WTC11 (cell line): ENCODE results near the gene INPP5E. TPM values are rescaled to one million over a fixed set of nuclear protein-coding genes. Genes with fewer than 3 reads are reported as not detected.

Experiments
- ATAC-seq: fragments of 200-7000 bp; cut with Tn5 transposase; 2 replicates; pipeline ENCODE4 v1.10.0; 2021; ENCODE audit warnings: mild to moderate bottlenecking, moderate library complexity
- CTCF ChIA-PET: fragments of 300-600 bp; sonication (Branson Sonifier 250); formaldehyde crosslinking; loops from one replicate; lab custom pipeline; 2021; ENCODE audit warnings: antibody characterized with exemption; lab: Charles Lee
- POLR2A ChIA-PET: fragments of 350-600 bp; sonication (Branson Sonifier 250); formaldehyde crosslinking; loops from one replicate; lab custom pipeline; 2021; ENCODE audit warnings: antibody characterized with exemption; lab: Charles Lee
- DNase-seq: peaks from one replicate; pipeline ENCODE4 v3.0.0; 2021; ENCODE audit warnings: low spot score
- H3K27ac Mint-ChIP-seq: 2 replicates; pipeline ENCODE4 v1.8.0; 2021; ENCODE audit warnings: mixed read lengths
- H3K27me3 Mint-ChIP-seq: 2 replicates; pipeline ENCODE4 v1.8.0; 2021; ENCODE audit warnings: low read depth, mild to moderate bottlenecking, moderate library complexity, mixed read lengths
- H3K36me3 Mint-ChIP-seq: 2 replicates; pipeline ENCODE4 v1.8.0; 2021; ENCODE audit warnings: mixed read lengths
- H3K4me1 Mint-ChIP-seq: 2 replicates; pipeline ENCODE4 v1.8.0; 2022; ENCODE audit warnings: mixed read lengths
- H3K4me3 Mint-ChIP-seq: 2 replicates; pipeline ENCODE4 v1.8.0; 2021; ENCODE audit warnings: mild to moderate bottlenecking, moderate library complexity, mixed read lengths
- H3K9me3 Mint-ChIP-seq: 2 replicates; pipeline ENCODE4 v1.8.0; 2021; ENCODE audit warnings: mixed read lengths
- AR ChIP-seq: fragments of 250-450 bp; sonication (Bioruptor Pico); IDR thresholded peaks from 2 replicates; pipeline ENCODE4 v1.9.0; 2021; ENCODE audit warnings: mild to moderate bottlenecking
- ATF3 ChIP-seq: sonication (generic); formaldehyde crosslinking; conservative IDR thresholded peaks from 2 replicates; pipeline ENCODE4 v1.8.1; 2022; ENCODE audit warnings: mild to moderate bottlenecking, missing genetic modification reagents
- CREB1 ChIP-seq: sonication (generic); formaldehyde crosslinking; IDR thresholded peaks from 2 replicates; pipeline ENCODE4 v1.8.0; 2023; ENCODE audit warnings: mild to moderate bottlenecking, missing genetic modification reagents
- FOXJ3 ChIP-seq: sonication (generic); formaldehyde crosslinking; IDR thresholded peaks from 2 replicates; pipeline ENCODE4 v1.9.0; 2021; ENCODE audit warnings: missing genetic modification reagents, mild to moderate bottlenecking, borderline replicate concordance
- HMGXB4 ChIP-seq: sonication (generic); formaldehyde crosslinking; IDR thresholded peaks from 2 replicates; pipeline ENCODE4 v1.8.1; 2023; ENCODE audit warnings: mild to moderate bottlenecking, moderate library complexity, missing genetic modification reagents
- JAZF1 ChIP-seq: fragments of 250-450 bp; sonication (Bioruptor Pico); IDR thresholded peaks from 2 replicates; pipeline ENCODE4 v1.9.0; 2021; ENCODE audit warnings: moderate library complexity, mild to moderate bottlenecking, inconsistent platforms
- NFATC4 ChIP-seq: fragments of 250-450 bp; sonication (Bioruptor Pico); IDR thresholded peaks from 2 replicates; pipeline ENCODE4 v1.9.0; 2021; ENCODE audit warnings: mild to moderate bottlenecking
- PRRX2 ChIP-seq: fragments of 250-450 bp; sonication (Bioruptor Pico); IDR thresholded peaks from 2 replicates; pipeline ENCODE4 v1.8.0; 2021; ENCODE audit warnings: mild to moderate bottlenecking
- SMAD3 ChIP-seq: sonication (generic); formaldehyde crosslinking; IDR thresholded peaks from 2 replicates; pipeline ENCODE4 v1.8.0; 2022; ENCODE audit warnings: missing genetic modification reagents, mild to moderate bottlenecking, borderline replicate concordance
- SMAD4 ChIP-seq: sonication (generic); formaldehyde crosslinking; IDR thresholded peaks from 2 replicates; pipeline ENCODE4 v1.8.0; 2022; ENCODE audit warnings: mild to moderate bottlenecking, missing genetic modification reagents
- TP53 ChIP-seq: sonication (generic); formaldehyde crosslinking; IDR thresholded peaks from 2 replicates; pipeline ENCODE4 v1.8.1; 2023; ENCODE audit warnings: mild to moderate bottlenecking, missing genetic modification reagents
- ZNF121 ChIP-seq: sonication (generic); formaldehyde crosslinking; IDR thresholded peaks from 2 replicates; pipeline ENCODE4 v1.8.0; 2023; ENCODE audit warnings: missing genetic modification reagents
- ZNF416 ChIP-seq: fragments of 250-450 bp; sonication (Bioruptor Pico); IDR thresholded peaks from 2 replicates; pipeline ENCODE4 v1.9.0; 2021; ENCODE audit warnings: mild to moderate bottlenecking, inconsistent platforms
- ZNF423 ChIP-seq: fragments of 250-450 bp; sonication (Bioruptor Pico); IDR thresholded peaks from 2 replicates; pipeline ENCODE4 v2.1.2; 2022; ENCODE audit warnings: mild to moderate bottlenecking, moderate library complexity
- total RNA-seq: library from RNA; stranded (reverse); gene quantifications from 3 replicates; pipeline ENCODE4 v1.2.3, GENCODE V29; 2021
- TF ChIP-seq, protein P1 (sequence below): sonication (generic); formaldehyde crosslinking; IDR thresholded peaks from 2 replicates; pipeline ENCODE4 v1.8.1; 2023; ENCODE audit warnings: mild to moderate bottlenecking, missing genetic modification reagents, borderline replicate concordance
- TF ChIP-seq, protein P2 (sequence below): sonication (generic); formaldehyde crosslinking; IDR thresholded peaks from 2 replicates; pipeline ENCODE4 v1.8.0; 2022; ENCODE audit warnings: mild to moderate bottlenecking, missing genetic modification reagents

The INPP5E gene
- total RNA-seq, 1 experiment from 2014 or later, result 24.0 TPM

GRCh38 chr9:136386018-136386417, 53.6 kb downstream of the INPP5E start:
- Mint-ChIP-seq H3K9me3 (no peaks in the 10 kb centered on the region), H3K4me1 (no peaks in the 10 kb centered on the region), H3K27me3 (no peaks in the 10 kb centered on the region), H3K27ac (no peak overlapping the region), H3K36me3 (peaks cover 42% of the 10 kb centered on the region), H3K4me3 (no peak overlapping the region)
- ATAC-seq, result no peak
- ChIA-PET CTCF (interaction anchor here (0.7 kb wide), 1 partner anchor 59 kb away, joined by 4 read pairs; the partner anchor contains the start of gene GPSM1), POLR2A (interaction anchor here (0.7 kb wide), 1 partner anchor 1276 kb away, joined by 4 read pairs; no protein-coding TSS in a partner anchor)
- TF ChIP-seq FOXJ3 (CRISPR knock-in tag) (no peak), TP53 (CRISPR knock-in tag) (no peak), PRRX2 (CRISPR knock-in tag) (no peak), SMAD4 (CRISPR knock-in tag) (no peak), ZNF416 (no peak), SMAD3 (CRISPR knock-in tag) (no peak), NFATC4 (CRISPR knock-in tag) (no peak), AR (no peak), HMGXB4 (CRISPR knock-in tag) (no peak), ATF3 (CRISPR knock-in tag) (no peak), JAZF1 (CRISPR knock-in tag) (no peak), ZNF423 (CRISPR knock-in tag) (no peak), ZNF121 (CRISPR knock-in tag) (no peak)
- TF ChIP-seq, protein P1, sequence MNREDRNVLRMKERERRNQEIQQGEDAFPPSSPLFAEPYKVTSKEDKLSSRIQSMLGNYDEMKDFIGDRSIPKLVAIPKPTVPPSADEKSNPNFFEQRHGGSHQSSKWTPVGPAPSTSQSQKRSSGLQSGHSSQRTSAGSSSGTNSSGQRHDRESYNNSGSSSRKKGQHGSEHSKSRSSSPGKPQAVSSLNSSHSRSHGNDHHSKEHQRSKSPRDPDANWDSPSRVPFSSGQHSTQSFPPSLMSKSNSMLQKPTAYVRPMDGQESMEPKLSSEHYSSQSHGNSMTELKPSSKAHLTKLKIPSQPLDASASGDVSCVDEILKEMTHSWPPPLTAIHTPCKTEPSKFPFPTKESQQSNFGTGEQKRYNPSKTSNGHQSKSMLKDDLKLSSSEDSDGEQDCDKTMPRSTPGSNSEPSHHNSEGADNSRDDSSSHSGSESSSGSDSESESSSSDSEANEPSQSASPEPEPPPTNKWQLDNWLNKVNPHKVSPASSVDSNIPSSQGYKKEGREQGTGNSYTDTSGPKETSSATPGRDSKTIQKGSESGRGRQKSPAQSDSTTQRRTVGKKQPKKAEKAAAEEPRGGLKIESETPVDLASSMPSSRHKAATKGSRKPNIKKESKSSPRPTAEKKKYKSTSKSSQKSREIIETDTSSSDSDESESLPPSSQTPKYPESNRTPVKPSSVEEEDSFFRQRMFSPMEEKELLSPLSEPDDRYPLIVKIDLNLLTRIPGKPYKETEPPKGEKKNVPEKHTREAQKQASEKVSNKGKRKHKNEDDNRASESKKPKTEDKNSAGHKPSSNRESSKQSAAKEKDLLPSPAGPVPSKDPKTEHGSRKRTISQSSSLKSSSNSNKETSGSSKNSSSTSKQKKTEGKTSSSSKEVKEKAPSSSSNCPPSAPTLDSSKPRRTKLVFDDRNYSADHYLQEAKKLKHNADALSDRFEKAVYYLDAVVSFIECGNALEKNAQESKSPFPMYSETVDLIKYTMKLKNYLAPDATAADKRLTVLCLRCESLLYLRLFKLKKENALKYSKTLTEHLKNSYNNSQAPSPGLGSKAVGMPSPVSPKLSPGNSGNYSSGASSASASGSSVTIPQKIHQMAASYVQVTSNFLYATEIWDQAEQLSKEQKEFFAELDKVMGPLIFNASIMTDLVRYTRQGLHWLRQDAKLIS (CRISPR knock-in tag), result no peak
- no peak for DNase-seq

DNA sequence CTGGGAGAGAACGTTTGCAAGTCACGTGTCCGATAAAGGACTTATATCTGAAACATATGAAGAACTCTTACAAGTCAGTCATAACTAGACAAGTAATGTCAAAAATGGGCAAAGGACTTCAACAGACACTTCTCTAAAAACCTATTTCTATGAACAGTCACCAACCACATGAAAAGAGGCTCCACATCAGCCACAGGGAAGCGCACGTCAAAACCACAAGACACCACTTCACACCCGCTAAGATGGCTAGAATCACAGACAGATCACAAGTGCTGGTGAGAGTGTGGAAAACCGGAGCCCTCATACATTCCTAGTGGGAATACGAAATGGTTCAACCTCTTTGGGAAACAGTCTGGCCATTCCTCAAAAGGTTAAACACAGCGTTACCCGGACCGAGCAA, 54.6 kb downstream of the INPP5E start:
- ChIA-PET CTCF (interaction anchor here (0.6 kb wide), 1 partner anchor 14 kb away, joined by 3 read pairs; no protein-coding TSS in a partner anchor), POLR2A (no interaction called here)
- no peak for DNase-seq
- H3K9me3 Mint-ChIP-seq, result no peaks in the 10 kb centered on the region
- no peaks in the 10 kb centered on the region for H3K27me3 Mint-ChIP-seq
- ATAC-seq, result no peak
- H3K27ac Mint-ChIP-seq, result no peak overlapping the region
- H3K4me1 Mint-ChIP-seq, result no peaks in the 10 kb centered on the region
- peaks cover 41% of the 10 kb centered on the region for H3K36me3 Mint-ChIP-seq
- H3K4me3 Mint-ChIP-seq, result no peak overlapping the region
- no peak for TF ChIP-seq CREB1 (CRISPR knock-in tag)
- TF ChIP-seq, protein P2, sequence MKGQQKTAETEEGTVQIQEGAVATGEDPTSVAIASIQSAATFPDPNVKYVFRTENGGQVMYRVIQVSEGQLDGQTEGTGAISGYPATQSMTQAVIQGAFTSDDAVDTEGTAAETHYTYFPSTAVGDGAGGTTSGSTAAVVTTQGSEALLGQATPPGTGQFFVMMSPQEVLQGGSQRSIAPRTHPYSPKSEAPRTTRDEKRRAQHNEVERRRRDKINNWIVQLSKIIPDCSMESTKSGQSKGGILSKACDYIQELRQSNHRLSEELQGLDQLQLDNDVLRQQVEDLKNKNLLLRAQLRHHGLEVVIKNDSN (CRISPR knock-in tag), result no peak
